ENCODE results near the gene THAP10. TPM values are rescaled to one million over a fixed set of nuclear protein-coding genes. Genes with fewer than 3 reads are reported as not detected.

Gene THAP10
- total and polyA plus RNA-seq, 9 of the 15 experiments (the other 6 are each of a cell fraction or from before 2014, with no cell fraction given): 0.04 to 0.28 (median 0.09) TPM; not detected in 3

GRCh38 chr15:70856884-70857561 is 35.2 kb downstream of the THAP10 start:
- no TSS peak for BruUV-seq (replicated peaks)
- in situ Hi-C loops (cut with MboI): no loop called here
- no peak for TF ChIP-seq ZBTB8A (IDR thresholded peaks at IDR 0.05; ENCODE audit: partially characterized antibody)
- TF ChIP-seq U2AF1 (optimal IDR thresholded peaks at IDR 0.05; ENCODE audit: low read depth, low read length): no peak
- no peak for TF ChIP-seq CEBPG (CRISPR knock-in tag; IDR thresholded peaks at IDR 0.05)
- peak; percentile 84 to 94 for TF ChIP-seq CEBPG (tag; conservative IDR thresholded peaks at IDR 0.05 in 1 of 2, IDR thresholded peaks at IDR 0.05 in 1 of 2)
- no peak for TF ChIP-seq E2F8 (IDR thresholded peaks at IDR 0.05; ENCODE audit: low read depth, partially characterized antibody)
- TF ChIP-seq HNRNPL (IDR thresholded peaks at IDR 0.05; ENCODE audit: low read depth, low read length): no peak
- TF ChIP-seq CHD1 (IDR thresholded peaks at IDR 0.05; ENCODE audit: low read length): no peak
- TF ChIP-seq ZC3H11A (IDR thresholded peaks at IDR 0.05; ENCODE audit: low read depth, low read length): no peak
- no peak for TF ChIP-seq RBM22 (IDR thresholded peaks at IDR 0.05; ENCODE audit: low read depth, low read length, poor library complexity, severe bottlenecking)
- no peak for TF ChIP-seq SRSF1 (IDR thresholded peaks at IDR 0.05; ENCODE audit: low read depth, low read length)
- no peak for TF ChIP-seq TCF7L2 (IDR thresholded peaks at IDR 0.05; ENCODE audit: low read depth, low read length)
- TF ChIP-seq USF2 (CRISPR knock-in tag; IDR thresholded peaks at IDR 0.05): no peak
- TF ChIP-seq ATF3 (IDR thresholded peaks at IDR 0.05): peak; percentile 80; the same call in 1 of the 2 replicates
- no peak for TF ChIP-seq ATF3 (CRISPR knock-in tag; conservative IDR thresholded peaks at IDR 0.05)
- no peak for TF ChIP-seq PHF21A (IDR thresholded peaks at IDR 0.05; ENCODE audit: borderline replicate concordance, low read depth)
- TF ChIP-seq MAZ (CRISPR knock-in tag; conservative IDR thresholded peaks at IDR 0.05 in 1 of 2, IDR thresholded peaks at IDR 0.05 in 1 of 2): no peak
- TF ChIP-seq GTF2E2 (tag; IDR thresholded peaks at IDR 0.05): no peak
- no peak for TF ChIP-seq PYGO2 (tag; IDR thresholded peaks at IDR 0.05)

More at GRCh38 chr15:70856884-70857561, 35.2 kb downstream of the THAP10 start:
- ChIA-PET CTCF (ENCODE audit: low intra/inter-chr PET ratio) (no interaction called here), POLR2A (no interaction called here)
- Histone ChIP-seq H3K4me2 (ENCODE audit: insufficient read depth, low read length) (no peak overlapping the region), H4K20me1 (replicated peaks; ENCODE audit: control insufficient read depth, insufficient read depth, low read length) (no peaks in the 10 kb centered on the region), H3K9me1 (ENCODE audit: control insufficient read depth, insufficient read depth, low read length) (no peaks in the 10 kb centered on the region), H3K4me3 (no peak overlapping the region), H3K9ac (ENCODE audit: insufficient read depth in 1 of 2, low read depth in 2 of 2, low read length in 2 of 2) (no peak overlapping the region), H3K27me3 (ENCODE audit: control insufficient read depth in 2 of 2, insufficient read depth in 2 of 2, low read length in 2 of 2) (peaks cover 2 to 5% of the 10 kb centered on the region in 2 experiments; a peak in 2 of 5 replicates), H3K36me3 (ENCODE audit: control insufficient read depth, insufficient read depth, low read length) (no peaks in the 10 kb centered on the region), H3K4me1 (replicated peaks in 1 of 2; ENCODE audit: control insufficient read depth in 2 of 2, insufficient read depth in 2 of 2, low read length in 2 of 2) (no peaks in the 10 kb centered on the region; a peak in 1 of 5 replicates), H2AFZ (ENCODE audit: low read depth, low read length) (no peak overlapping the region), H3K79me2 (ENCODE audit: control insufficient read depth, insufficient read depth, low read length) (no peaks in the 10 kb centered on the region), H3K9me3 (replicated peaks; ENCODE audit: control insufficient read depth, insufficient read depth, low read depth, low read length) (no peaks in the 10 kb centered on the region), H3K27ac (ENCODE audit: extremely low read depth, low read depth, low read length) (no peak overlapping the region)
- ATAC-seq (peak; percentile 49; the same call in 2 of the 3 replicates), DNase-seq (ENCODE audit: extremely low read depth in 1 of 4, low spot score in 3 of 4) (no peak), FAIRE-seq (no peak)
- WGBS (ENCODE audit: insufficient coverage, low coverage, missing lambda C conversion rate): 1% methylated on average over 5 of the region's 5 CpGs
- intact Hi-C loops (cut with micrococcal nuclease): no loop called here

Measured in K562 (cell line).